Fibroblast of skin of right biceps (primary cell): ENCODE measurements around the gene EFS.
A peak's percentile ranks its signal among the peaks of the same experiment; 100 is the strongest.

Experiments used
- DNase-seq: peaks from one replicate; pipeline ENCODE4 v3.0.0-alpha.2; 2013

The EFS gene

GRCh38 chr14:23324455-23324846 is 40.5 kb downstream of the EFS start:
- DNase-seq = no peak

- DNase-seq = no peak
Measured at GRCh38 chr14:23323838-23324454, 41.0 kb downstream of the EFS start.

- no peak for DNase-seq
Measured at GRCh38 chr14:23322568-23323517, 42.1 kb downstream of the EFS start.

- DNase-seq = peak; percentile 58
Measured at GRCh38 chr14:23321572-23322547, 43.1 kb downstream of the EFS start.

- peak; percentile 100 for DNase-seq
Measured at GRCh38 chr14:23320584-23321571, 44.1 kb downstream of the EFS start, which contains the start of gene PABPN1. TSS of gene PABPN1 (plus strand) at chr14:23321457. CDS start at chr14:23321470, 13 bp downstream.

GRCh38 chr14:23319746-23320583 is 45.0 kb downstream of the EFS start:
- DNase-seq = no peak

- DNase-seq = no peak
Measured at GRCh38 chr14:23316300-23316699, 48.7 kb downstream of the EFS start.

GRCh38 chr14:23310546-23310945 is 54.4 kb downstream of the EFS start:
- no peak for DNase-seq

GRCh38 chr14:23308721-23309445 is 56.1 kb downstream of the EFS start:
- DNase-seq = no peak

GRCh38 chr14:23307687-23308644 is 57.0 kb downstream of the EFS start:
- DNase-seq = peak; percentile 28

GRCh38 chr14:23307146-23307530 is 57.8 kb downstream of the EFS start:
- no peak for DNase-seq

- DNase-seq = peak; percentile 91
Measured at GRCh38 chr14:23306412-23307145, 58.4 kb downstream of the EFS start, which contains the start of gene BCL2L2. TSS of gene BCL2L2 (plus strand) at chr14:23306833. CDS start at chr14:23307768, 935 bp downstream.
